Activated naive CD8-positive, alpha-beta T cell treated with anti-CD3 and anti-CD28 coated beads for 36 hours (primary cell): ENCODE data around the gene CA7. TPM values are rescaled to one million over a fixed set of nuclear protein-coding genes. Genes with fewer than 3 reads are reported as not detected.

Experiments used
- DNase-seq: peaks from one replicate; pipeline ENCODE4 v3.0.0; 2021
- H3K27ac Mint-ChIP-seq: one replicate; pipeline ENCODE4 v1.8.0; 2022; ENCODE audit warnings: mild to moderate bottlenecking, moderate library complexity, mixed read lengths
- H3K27me3 Mint-ChIP-seq: one replicate; pipeline ENCODE4 v1.8.0; 2022; ENCODE audit warnings: mild to moderate bottlenecking, mixed read lengths
- H3K36me3 Mint-ChIP-seq: one replicate; pipeline ENCODE4 v1.8.0; 2021; ENCODE audit warnings: mild to moderate bottlenecking, mixed read lengths
- H3K4me1 Mint-ChIP-seq: one replicate; pipeline ENCODE4 v1.8.0; 2021; ENCODE audit warnings: mixed read lengths
- H3K4me3 Mint-ChIP-seq: one replicate; pipeline ENCODE4 v1.8.0; 2022; ENCODE audit warnings: mild to moderate bottlenecking, moderate library complexity, mixed read lengths
- H3K9me3 Mint-ChIP-seq: one replicate; pipeline ENCODE4 v1.8.0; 2022; ENCODE audit warnings: mixed read lengths
- total RNA-seq, 2 experiments: library from RNA; stranded (reverse); gene quantifications; one replicate each; pipeline ENCODE4 v1.2.3, GENCODE V29; 2021

The CA7 gene
- total RNA-seq, 2 experiments from 2014 or later, result not detected

DNA sequence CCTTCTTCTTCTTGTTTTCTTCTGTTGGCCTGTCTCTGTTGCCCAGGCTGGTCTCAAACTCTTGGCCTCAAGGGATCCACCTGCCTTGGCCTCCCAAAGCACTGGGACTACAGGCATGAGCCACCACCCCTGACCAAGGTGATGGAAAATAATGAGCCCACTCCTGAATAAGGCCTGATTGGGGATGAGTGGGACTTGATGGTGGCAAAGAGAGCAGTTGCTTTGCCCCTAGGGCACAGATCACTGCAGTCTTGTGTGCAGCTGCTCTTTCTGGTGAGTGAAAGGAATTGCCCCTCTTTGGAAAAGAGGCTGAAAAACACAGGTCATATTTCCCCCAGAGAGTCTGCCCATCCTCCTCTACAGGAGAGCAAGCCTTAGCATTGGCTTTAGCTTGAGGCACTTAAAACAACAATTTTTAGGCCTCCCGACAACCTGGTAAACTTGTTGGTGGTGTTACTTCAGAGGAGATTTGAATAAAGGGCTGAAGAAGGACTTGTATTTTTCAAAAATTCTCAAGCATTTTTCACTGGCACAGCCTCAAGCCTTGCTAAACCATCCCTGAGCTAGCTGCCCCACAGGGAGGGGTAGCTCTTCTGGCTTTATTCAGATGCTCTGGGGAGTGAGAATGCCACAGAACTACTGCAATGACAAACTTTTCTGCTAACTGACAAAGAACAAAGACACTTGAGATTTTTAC is 30.0 kb downstream of the CA7 start:
- peaks cover 13% of the 10 kb centered on the region for H3K9me3 Mint-ChIP-seq
- no peaks in the 10 kb centered on the region for H3K27me3 Mint-ChIP-seq
- peak overlapping the region; percentile 70 for H3K4me3 Mint-ChIP-seq
- H3K36me3 Mint-ChIP-seq, result peaks cover 16% of the 10 kb centered on the region
- DNase-seq, result no peak
- H3K4me1 Mint-ChIP-seq, result peaks cover 46% of the 10 kb centered on the region
- H3K27ac Mint-ChIP-seq, result peak overlapping the region; percentile 86

DNA sequence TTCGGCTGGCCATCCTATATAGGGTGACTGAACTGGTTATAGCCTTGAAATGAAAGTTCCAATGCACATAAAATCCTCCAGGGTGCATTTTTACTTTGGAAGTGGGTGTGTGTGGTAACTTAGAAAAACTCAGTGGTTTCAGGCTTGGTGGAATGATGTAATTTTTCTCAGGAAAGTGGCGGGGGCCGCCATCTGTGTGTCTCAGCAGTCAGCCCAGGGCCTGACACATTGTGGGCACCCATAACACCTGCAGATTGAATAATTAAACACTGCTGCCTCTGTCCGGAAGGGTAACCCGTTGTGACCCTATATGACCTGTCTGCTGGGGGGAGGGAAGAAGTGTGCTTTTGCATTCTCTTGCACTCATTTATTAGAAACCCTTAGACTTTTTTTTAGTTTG is 33.9 kb downstream of the CA7 start:
- Mint-ChIP-seq H3K27ac (peak overlapping the region; percentile 79), H3K4me1 (peaks cover 54% of the 10 kb centered on the region), H3K36me3 (peaks cover 17% of the 10 kb centered on the region), H3K4me3 (peak overlapping the region; percentile 43), H3K9me3 (peaks cover 13% of the 10 kb centered on the region), H3K27me3 (no peaks in the 10 kb centered on the region)
- DNase-seq, result peak; percentile 74

DNA sequence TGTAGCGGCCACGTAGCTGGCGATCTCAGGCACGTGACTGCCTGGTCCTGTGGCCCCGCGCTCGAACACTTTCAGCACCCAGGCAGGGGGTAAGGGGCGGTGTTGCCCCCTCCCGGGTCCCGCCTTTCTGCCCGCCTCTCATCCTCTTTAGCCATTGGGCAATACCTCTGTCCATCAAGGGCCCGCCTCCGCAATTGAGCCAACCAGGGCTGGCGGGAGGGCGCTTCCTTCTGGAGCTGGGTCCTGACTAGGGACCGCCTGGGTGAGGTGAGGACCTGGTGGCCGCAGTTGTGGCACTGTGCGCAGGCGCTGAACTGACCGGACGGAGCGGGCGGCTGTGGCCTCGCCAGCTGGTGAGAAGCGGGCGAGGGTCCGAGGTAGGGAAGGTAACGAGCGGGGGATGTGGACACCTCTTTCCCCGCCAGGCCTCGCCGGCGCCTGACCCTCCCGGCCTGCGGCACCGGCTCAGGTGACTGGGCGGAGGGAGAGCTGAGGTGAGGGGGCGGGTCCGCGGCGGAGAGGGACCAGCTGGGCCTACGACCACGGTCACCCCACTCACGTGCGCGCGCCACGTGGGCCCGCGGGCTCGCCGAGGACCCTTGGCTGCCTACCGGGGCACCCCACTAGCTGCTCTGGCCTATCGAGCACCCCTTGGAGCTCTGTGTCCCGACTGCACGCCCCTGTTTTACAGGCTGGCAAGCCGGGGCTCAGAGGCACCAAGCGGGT is 36.2 kb downstream of the CA7 start, which contains the start of gene PDP2:
Gene PDP2 (plus strand): TSS at position 228 of the 726 bp plus-strand sequence. CDS start 3,770 bp downstream, outside the sequence.
- Mint-ChIP-seq H3K36me3 (peaks cover 27% of the 10 kb centered on the region), H3K27me3 (no peaks in the 10 kb centered on the region)

DNA sequence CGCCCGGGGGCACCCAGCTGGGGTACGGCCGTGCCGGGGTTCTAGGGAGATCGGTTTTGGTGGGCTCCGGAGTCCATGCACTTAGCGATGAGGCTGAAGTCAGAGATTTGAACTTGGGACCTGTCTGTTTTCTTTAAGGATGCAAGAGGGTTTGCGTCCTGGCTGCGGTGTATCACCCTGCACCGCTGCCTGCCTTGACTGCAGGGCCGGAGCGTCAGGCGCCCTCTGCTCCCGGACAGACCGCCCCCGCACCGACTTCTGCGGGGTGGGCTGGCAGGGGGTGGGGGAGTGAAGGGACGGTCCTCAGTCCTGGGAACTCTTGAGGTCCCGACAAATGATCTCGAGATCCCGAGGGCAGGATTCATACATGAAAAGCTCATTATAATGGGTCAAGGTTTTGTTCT is 36.8 kb downstream of the CA7 start:
- peak overlapping the region; percentile 16 for H3K27ac Mint-ChIP-seq
- peaks cover 10% of the 10 kb centered on the region for H3K9me3 Mint-ChIP-seq
- H3K36me3 Mint-ChIP-seq, result peaks cover 26% of the 10 kb centered on the region
- H3K4me3 Mint-ChIP-seq, result peak overlapping the region; percentile 97
- no peaks in the 10 kb centered on the region for H3K27me3 Mint-ChIP-seq
- peak; percentile 30 for DNase-seq
- H3K4me1 Mint-ChIP-seq, result peaks cover 40% of the 10 kb centered on the region

More for the DNA sequence above, 36.2 kb downstream of the CA7 start, which contains the start of gene PDP2:
- Mint-ChIP-seq H3K4me3 (peak within 1 kb of the TSS; percentile 97), H3K9me3 (peaks cover 12% of the 10 kb centered on the region), H3K27ac (peak within 1 kb of the TSS; percentile 95), H3K4me1 (peaks cover 43% of the 10 kb centered on the region)
- peak; percentile 91 for DNase-seq

GRCh38 chr16:66881560-66881959 is 37.3 kb downstream of the CA7 start:
- Mint-ChIP-seq H3K9me3 (peaks cover 7% of the 10 kb centered on the region), H3K4me1 (peaks cover 35% of the 10 kb centered on the region), H3K27ac (no peak overlapping the region)

DNA sequence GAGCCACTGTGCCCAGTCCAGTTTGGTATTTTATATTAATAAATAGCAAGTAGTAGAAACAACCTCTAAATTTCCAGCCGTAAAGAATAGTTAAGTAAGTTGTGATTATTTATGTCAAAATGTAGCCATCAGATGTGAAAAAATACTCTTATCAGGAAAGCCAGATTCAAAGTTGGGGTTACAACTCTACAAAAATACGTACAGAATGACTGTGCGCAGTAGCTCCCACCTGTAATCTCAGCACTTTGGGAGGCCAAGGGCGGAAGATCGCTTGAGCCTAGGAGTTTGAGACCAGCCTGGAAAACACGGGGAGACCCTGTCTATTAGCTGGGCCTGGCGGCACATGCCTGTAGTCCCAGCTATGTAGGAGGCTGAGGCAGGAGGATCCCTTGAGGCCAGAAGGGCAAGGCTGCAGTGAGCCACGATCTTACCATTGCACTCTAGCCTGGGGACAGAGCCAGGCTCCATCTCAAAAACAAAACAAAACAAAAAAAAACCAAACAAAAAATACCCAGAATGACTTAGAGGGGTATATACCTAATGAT is 37.8 kb downstream of the CA7 start:
- no peak for DNase-seq
- Mint-ChIP-seq H3K27me3 (no peaks in the 10 kb centered on the region), H3K27ac (no peak overlapping the region), H3K4me3 (peak overlapping the region; percentile 65), H3K9me3 (peaks cover 7% of the 10 kb centered on the region), H3K36me3 (peaks cover 24% of the 10 kb centered on the region), H3K4me1 (peaks cover 34% of the 10 kb centered on the region)

More at GRCh38 chr16:66881560-66881959, 37.3 kb downstream of the CA7 start:
- DNase-seq, result no peak
- peak overlapping the region; percentile 65 for H3K4me3 Mint-ChIP-seq
- H3K27me3 Mint-ChIP-seq, result no peaks in the 10 kb centered on the region
- peaks cover 22% of the 10 kb centered on the region for H3K36me3 Mint-ChIP-seq

GRCh38 chr16:66882702-66883101 is 38.5 kb downstream of the CA7 start:
- no peak for DNase-seq
- Mint-ChIP-seq H3K27ac (no peak overlapping the region), H3K9me3 (peaks cover 6% of the 10 kb centered on the region), H3K4me1 (peaks cover 33% of the 10 kb centered on the region), H3K27me3 (no peaks in the 10 kb centered on the region), H3K4me3 (no peak overlapping the region), H3K36me3 (peaks cover 24% of the 10 kb centered on the region)

DNA sequence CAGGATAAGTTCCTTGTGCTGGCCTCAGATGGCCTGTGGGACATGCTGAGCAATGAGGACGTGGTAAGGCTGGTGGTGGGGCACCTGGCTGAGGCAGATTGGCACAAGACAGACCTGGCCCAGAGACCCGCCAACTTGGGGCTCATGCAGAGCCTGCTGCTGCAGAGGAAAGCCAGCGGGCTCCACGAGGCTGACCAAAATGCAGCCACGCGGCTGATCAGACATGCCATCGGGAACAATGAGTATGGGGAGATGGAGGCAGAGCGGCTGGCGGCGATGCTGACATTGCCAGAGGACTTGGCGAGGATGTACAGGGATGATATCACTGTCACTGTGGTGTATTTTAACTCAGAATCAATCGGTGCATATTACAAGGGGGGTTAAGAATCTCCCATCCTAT is 41.3 kb downstream of the CA7 start:
- Mint-ChIP-seq H3K27ac (no peak overlapping the region), H3K4me3 (no peak overlapping the region), H3K4me1 (peaks cover 21% of the 10 kb centered on the region), H3K27me3 (no peaks in the 10 kb centered on the region), H3K36me3 (peaks cover 17% of the 10 kb centered on the region), H3K9me3 (no peaks in the 10 kb centered on the region)
- no peak for DNase-seq

GRCh38 chr16:66886321-66886720 is 42.1 kb downstream of the CA7 start:
- Mint-ChIP-seq H3K4me3 (no peak overlapping the region), H3K9me3 (no peaks in the 10 kb centered on the region), H3K36me3 (peaks cover 17% of the 10 kb centered on the region), H3K4me1 (peaks cover 22% of the 10 kb centered on the region), H3K27me3 (no peaks in the 10 kb centered on the region), H3K27ac (no peak overlapping the region)
- DNase-seq, result no peak

GRCh38 chr16:66886914-66887313 is 42.7 kb downstream of the CA7 start:
- Mint-ChIP-seq H3K4me3 (no peak overlapping the region), H3K27me3 (no peaks in the 10 kb centered on the region), H3K9me3 (no peaks in the 10 kb centered on the region), H3K36me3 (peaks cover 17% of the 10 kb centered on the region), H3K27ac (no peak overlapping the region), H3K4me1 (peaks cover 17% of the 10 kb centered on the region)
- no peak for DNase-seq

- Mint-ChIP-seq H3K4me3 (no peak overlapping the region), H3K27me3 (no peaks in the 10 kb centered on the region), H3K36me3 (peaks cover 17% of the 10 kb centered on the region), H3K9me3 (no peaks in the 10 kb centered on the region), H3K4me1 (peaks cover 22% of the 10 kb centered on the region), H3K27ac (no peak overlapping the region)
- no peak for DNase-seq
These were observed 44.7 kb downstream of the CA7 start for GRCh38 chr16:66888647-66889615.

DNA sequence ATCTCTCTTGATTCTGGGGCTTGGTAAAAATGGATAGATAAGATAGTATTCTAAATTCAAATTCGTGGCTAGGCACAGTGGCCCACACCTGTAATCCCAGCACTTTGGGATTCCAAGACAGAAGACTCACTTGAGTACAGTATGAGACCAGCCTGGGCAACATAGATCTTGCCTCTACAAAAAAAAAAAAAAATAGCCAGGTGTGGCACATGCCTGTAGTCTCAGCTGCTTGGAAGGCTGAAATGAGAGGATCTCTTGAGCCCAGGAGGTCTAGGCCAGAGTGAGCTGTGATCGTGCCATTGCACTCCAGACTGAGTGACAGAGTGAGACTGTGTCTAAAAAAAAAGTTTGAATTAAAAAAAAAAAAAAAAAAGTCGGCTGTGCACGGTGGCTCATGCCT is 45.4 kb downstream of the CA7 start:
- H3K27ac Mint-ChIP-seq, result no peak overlapping the region
- H3K4me1 Mint-ChIP-seq, result peaks cover 20% of the 10 kb centered on the region
- no peaks in the 10 kb centered on the region for H3K9me3 Mint-ChIP-seq

GRCh38 chr16:66890799-66891198 is 46.6 kb downstream of the CA7 start:
- DNase-seq, result no peak
- Mint-ChIP-seq H3K27ac (peak overlapping the region; percentile 2), H3K4me1 (peaks cover 18% of the 10 kb centered on the region), H3K4me3 (no peak overlapping the region), H3K36me3 (peaks cover 7% of the 10 kb centered on the region), H3K9me3 (no peaks in the 10 kb centered on the region), H3K27me3 (no peaks in the 10 kb centered on the region)

More for the DNA sequence above, 45.4 kb downstream of the CA7 start:
- DNase-seq, result no peak
- H3K36me3 Mint-ChIP-seq, result peaks cover 11% of the 10 kb centered on the region
- no peaks in the 10 kb centered on the region for H3K27me3 Mint-ChIP-seq
- no peak overlapping the region for H3K4me3 Mint-ChIP-seq

DNA sequence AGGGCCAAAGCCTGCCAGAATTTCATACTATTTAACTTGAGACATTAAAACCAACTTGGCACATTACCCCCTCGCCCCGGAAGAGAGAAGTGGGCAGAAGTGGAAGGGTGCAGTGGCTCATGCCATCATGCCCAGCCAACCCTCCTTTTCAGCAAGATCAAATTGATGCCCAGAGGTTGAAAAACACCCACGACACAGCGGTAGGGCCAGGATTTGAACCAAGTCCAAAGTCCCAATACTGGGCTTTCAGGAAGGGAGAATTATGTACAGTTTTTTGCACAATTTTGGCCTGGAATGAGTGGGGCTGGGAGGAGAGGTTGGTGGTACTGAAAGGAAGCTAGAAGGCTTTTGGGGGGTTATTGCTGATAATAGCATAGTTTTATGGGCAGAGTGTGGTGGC is 47.1 kb downstream of the CA7 start:
- no peak overlapping the region for H3K27ac Mint-ChIP-seq
- no peaks in the 10 kb centered on the region for H3K27me3 Mint-ChIP-seq
- H3K36me3 Mint-ChIP-seq, result peaks cover 7% of the 10 kb centered on the region

More for the DNA sequence above, 47.1 kb downstream of the CA7 start:
- Mint-ChIP-seq H3K9me3 (no peaks in the 10 kb centered on the region), H3K4me3 (no peak overlapping the region), H3K4me1 (peaks cover 18% of the 10 kb centered on the region)
- no peak for DNase-seq
